ENCODE results near the gene RNF208.

DNA sequence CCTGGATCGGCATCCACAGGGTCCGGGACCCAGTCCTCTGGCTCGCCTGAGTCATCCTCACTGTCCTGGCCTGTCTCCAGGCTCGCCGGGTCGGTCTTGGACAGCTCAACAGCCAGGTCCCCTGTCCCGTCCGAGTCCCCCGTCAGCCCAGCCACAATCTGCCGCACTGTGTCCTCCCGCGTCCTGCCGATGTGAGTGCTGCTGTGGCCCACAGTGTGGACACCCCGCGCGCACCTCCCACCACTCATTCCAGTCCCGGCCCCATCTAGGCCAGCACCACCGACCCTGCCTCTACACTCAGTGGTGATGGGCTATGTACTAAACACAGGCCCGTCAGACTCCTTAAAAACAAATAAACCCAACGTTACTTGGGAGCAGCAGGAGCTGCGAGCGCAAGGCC lies 40.4 kb downstream of the RNF208 start:
- no peak for TF ChIP-seq POLR2AphosphoS5 (IDR thresholded peaks at IDR 0.05; ENCODE audit: borderline replicate concordance, low read depth, low read length)
- no peak for TF ChIP-seq EZH2 (IDR thresholded peaks at IDR 0.05)
- TF ChIP-seq FOXP2 (optimal IDR thresholded peaks at IDR 0.05; ENCODE audit: control extremely low read depth, extremely low read length, insufficient read depth), result no peak

All from SK-N-MC (cell line).